Measurements from ENCODE around the gene ESPNL.

Gene ESPNL

DNA sequence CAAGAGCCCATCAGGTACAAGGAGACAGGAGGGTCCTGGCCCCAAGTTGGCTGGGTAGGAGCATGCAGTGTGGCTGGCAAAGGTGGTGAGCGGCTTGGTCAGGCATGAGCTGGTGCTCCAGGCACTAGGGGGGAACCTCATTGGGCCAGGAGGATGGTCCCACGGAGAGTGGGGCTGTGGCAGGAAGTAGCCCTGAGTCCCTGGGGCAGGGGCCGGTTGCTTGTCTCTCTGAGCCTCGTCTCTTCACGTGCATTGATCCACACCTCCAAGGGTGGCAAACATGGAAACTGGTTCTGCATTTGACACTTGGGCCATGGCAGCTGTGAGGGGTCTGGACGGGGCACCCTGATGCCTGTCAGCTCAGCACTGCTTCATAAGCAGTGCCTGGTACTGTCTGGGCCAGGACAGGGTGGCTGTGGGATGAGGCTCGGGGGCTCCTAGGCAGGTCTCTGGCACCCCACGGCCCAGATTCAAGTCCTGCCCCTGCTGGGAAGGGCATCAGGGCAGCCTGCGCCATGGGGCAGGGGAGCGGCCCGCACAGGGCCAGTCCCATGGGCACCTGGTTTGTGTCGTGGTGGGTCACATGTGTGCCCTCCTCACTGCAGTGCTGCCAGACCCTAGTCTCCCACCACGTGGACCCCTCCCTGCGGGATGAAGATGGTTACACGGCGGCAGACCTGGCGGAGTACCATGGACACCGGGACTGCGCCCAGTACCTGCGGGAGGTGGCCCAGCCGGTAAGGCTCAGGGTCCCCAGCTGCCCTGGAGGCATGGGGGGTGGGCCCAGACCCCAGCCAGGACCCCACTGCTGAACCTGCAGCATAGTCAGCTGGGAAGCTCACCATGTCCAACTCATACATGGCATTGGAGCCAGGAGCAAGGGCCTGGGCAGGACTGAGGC lies 16.4 kb downstream of the ESPNL start:
- no peak for DNase-seq

DNA sequence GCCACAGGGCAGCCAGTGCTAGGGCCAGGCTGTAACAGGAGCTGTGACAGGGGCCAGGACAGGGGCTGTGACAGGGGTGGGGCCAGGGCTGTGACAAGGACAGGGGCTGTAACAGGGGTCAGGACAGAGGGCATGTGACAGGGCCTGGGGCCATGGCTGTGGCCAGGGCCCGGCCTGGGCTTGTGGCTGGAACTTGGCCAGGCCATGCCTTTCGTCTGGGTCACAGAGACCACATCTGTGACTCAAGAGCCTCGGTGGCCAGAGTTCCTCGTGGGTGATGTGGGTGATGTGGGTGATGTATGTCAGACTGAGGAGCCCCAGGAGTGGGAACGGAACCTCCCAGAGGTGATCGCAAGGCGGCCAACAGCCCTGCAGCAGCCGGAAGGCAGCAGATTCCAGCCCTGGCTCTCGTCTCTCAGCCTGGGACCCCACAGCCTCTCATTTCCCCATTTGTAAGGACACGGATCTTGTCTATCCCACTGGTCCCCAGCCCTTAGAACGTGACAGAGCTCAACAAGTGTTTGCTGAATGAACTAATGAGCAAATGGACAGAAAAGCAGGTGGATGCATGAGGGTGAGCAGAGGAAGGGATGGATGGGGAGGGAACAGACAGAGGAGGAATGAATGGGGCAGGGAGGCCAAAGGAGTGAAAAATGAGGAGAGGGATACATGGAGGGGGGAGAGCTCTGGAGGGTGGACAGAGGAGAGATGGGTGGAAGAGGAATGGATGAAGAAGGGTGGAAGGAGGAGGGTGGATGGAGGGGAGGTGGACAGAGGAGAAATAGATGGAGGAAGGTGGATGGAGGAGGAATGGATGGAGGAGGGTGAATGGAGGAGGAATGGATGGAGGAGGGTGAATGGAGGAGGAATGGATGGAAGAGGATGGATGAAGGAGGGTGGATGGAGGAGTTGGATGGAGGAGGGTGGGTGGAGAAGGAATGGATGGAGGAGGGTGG lies 17.3 kb downstream of the ESPNL start:
- no peak for DNase-seq

DNA sequence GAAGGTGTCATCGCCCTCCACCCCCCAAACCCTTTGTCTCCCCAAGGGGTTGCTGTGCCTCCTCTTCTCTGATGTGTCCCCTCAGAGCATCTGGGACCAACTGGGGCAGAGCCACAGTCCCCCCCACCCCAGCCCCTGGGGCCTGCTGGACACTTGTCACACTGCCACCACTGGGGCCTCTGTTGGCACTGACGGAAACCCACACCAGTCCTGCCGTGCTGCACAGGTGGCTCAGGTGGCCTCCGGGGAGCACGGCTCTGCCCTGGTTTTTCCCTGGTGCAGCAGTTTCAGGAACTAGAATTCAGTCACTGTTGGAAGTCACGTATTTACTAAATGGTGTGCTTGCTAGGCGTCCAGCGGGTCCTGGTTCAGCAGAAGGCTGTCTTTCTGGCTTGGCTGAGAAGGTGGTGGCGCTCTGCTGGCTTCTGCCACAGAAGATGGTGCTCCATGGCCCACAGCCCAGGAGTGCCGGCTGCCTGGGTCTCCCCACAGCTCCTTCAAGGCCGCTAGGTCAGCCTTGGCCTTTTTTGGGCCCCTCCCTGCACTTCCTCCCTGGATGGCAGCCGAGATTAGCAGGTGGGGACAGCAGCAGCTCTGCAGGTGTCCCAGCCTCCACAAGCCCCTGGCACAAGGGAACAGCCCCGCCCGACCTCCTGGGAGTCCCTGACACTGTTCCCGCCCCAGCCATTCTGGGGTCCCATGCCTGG lies 19.8 kb downstream of the ESPNL start:
- DNase-seq, result no peak

DNA sequence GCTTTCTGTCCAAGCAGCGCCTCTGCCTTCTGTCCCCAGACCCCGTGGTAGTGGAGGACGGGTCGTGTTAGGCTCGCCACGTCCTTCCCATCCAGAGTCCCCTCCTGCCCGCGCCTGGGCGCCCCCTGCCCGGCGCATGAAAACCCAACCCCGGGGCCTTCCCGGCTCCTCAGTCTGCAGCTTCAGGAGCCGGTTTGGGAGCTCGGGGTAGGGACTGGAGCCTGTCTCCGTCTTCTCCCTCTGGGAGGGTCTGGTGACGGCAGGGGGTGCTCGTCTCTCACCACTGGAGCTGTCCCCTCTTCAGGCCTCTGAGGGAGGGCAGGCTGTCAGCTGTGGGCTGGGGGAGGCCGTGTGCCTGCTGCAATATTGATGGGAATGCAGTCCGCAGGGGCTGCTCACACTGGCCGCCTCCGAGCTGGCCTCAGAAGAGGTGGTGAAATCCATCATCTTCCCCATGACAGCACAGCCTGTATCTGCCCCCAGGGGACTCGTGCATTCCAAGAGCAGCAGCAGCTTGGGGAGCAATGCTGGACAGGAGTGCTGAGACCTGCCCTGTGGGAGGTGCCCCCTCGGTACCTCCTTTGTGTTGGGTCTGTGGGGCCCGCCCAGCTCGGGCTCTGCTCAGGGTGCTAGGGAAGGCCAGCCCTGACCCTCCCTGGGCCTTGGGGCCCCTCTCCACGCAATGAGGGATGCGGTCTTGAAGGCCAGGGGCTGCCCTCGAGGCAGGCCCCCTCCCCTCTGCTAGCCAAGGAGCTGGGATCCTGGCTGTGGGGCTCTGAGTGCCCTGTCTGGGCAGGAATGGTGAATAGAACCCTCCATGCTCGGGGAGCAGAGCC lies 20.5 kb downstream of the ESPNL start:
- DNase-seq, result no peak

DNA sequence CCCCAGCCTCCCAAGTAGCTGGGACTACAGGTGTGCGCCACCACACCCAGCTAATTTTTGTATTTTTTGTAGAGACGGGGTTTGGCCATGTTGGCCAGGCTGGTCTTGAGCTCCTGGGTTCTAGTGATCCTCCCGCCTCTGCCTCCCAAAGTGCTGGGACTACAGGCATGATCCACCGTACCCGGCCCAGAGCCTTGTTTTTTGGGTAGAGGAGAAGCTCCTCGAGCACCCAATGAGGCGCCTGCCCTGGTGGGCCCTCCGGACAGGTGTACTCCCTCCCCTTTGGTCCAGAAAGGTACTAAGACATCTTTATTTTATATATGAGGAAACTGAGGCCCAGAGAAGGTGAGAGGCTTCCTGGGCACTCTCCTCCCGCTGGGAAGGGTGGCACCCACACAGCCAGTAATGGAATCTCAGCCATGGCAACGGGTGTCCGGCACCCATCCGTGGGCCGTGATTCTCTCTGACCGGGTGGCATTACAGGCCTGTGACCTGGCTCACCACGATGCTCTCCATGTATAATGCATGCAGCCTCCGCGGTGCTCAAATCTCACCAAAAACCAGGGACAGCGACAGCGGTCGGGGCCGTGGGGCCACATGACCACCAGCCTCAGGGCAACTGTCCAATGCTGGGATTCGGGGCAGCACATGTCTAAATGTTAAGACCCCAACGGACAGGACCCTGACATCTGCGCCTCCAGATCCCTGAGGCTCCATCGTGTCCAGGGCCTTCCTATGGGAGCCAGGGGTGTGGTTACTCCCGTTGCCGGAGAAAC lies 21.6 kb downstream of the ESPNL start:
- DNase-seq, result no peak

DNA sequence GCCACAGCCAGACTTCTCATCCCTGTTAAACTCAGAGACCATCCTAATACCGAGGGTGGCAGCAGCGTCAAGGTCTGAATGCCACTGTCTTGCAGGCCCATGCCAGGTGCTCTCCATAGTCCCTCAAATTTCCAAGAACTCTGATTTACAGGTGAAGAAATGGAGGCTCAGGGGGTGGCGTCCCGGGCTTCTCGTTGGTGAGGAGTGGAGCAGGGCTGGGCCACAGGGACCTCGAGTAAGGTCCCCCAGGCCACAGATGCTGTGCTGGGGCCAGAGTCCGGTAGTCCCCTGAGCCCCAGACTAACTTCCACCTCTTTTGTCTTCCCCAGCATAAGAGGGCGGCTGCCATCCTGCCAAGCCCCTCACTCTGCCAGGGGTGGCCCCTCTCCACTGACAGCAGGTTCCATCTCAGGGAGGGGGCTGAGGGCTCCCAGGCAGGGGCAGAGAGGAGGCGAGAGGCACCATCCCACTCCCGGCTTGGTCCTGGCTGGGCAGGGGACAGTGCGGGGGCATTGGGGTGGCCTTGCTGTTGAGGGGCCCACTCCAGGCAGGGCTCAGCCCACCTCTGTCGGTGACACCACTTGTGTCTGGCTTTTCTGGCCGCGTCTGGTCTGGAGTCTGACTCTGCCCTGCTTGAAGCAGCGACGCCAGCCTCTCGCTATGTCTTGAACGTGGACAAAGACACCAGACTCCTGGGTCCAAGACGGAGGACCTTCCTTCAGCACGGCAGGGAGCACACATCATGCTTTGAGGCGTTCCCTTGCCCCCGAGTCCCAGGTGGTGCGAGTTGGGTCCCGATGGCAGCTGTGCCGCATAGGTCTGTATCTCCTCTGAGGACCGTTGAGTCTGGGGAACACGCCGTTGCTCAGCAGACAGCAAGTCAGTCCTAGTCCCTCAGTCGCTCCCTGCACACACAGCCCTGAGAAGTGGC lies 22.4 kb downstream of the ESPNL start:
- DNase-seq, result no peak

DNA sequence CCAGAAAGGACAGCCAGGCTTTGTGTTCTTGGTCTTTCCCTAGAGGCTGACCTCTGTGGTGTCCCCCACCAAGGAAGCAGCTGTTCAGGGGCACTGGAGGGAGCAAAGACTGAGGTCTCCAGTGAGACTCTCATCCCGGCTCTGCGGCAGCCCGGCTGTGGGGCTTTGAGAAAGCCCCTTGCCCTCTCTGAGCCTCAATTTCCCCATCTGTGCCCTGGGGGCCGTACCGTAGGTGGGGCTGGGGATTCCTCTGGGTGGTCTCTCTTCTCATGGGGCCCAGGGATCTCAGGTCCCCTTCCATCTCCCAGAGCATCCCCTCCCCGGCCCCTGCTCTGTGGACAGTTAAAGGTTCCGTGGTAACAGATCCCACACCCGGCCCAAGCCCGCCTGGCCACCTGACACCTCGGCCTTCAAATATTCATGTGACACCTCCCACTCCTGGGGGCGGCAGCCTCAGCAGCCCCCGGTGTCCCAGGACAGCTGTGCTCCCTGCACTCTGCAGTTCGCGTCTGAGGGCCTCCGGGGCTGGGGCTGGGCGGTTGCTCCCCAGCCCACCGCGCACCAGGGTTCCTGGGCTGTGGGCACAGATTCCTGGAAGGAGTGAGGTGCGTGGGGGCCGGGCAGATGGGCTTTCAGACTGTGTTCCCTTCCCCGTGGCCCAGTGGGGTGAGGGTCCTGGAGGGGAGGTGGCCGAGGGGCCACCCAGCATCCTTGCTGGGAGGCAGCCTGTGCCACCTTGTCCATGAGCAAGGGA lies 23.3 kb downstream of the ESPNL start:
- DNase-seq, result no peak

DNA sequence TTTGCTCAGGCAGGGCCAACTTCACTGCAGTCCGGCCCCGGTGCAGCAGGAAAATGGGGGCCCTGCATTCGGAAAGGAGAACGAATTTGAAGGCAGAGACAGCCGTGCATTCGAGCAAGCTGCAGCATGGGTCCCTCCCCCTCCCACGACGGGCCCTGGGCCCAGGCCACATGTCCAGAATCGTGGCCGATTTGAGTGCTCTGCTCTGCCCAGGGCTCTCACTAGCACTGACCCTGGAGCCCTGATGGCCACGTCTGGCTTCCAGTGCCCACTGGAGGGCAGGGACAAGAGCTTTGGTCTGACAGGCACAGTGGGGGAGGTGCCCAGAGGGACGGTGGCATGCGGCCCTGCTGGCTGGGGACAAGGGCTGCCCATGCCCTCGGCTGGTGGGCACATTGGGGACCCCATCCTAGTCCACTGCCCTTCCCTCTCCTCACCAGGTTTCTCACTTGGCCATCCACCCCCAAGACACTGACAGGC lies 23.9 kb downstream of the ESPNL start:
- DNase-seq, result no peak

DNA sequence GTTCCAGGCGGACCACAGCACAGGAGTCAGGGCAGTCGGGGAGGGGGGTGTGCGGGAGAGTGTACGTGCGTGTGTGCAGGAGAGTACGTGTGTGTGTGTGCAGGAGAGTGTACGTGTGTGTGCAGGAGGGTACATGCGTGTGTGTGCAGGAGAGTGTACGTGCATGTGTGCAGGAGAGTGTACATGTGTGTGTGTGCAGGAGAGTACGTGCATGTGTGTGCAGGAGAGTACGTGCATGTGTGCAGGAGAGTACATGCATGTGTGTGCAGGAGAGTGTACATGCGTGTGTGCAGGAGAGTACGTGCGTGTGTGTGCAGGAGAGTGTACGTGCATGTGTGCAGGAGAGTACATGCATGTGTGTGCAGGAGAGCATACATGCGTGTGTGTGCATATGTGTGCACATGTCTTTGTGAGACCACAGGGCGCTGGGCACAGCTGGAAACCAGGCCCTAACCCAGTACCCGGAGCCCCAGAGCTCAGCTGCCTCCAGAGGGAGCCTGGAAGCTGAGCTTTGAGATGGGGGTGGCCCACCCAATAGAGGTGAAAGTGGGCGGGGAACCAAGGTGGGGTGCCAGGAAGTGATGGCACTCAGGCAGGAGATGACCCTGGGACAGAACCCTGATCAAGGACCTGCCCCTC lies 24.5 kb downstream of the ESPNL start:
- DNase-seq, result no peak

DNA sequence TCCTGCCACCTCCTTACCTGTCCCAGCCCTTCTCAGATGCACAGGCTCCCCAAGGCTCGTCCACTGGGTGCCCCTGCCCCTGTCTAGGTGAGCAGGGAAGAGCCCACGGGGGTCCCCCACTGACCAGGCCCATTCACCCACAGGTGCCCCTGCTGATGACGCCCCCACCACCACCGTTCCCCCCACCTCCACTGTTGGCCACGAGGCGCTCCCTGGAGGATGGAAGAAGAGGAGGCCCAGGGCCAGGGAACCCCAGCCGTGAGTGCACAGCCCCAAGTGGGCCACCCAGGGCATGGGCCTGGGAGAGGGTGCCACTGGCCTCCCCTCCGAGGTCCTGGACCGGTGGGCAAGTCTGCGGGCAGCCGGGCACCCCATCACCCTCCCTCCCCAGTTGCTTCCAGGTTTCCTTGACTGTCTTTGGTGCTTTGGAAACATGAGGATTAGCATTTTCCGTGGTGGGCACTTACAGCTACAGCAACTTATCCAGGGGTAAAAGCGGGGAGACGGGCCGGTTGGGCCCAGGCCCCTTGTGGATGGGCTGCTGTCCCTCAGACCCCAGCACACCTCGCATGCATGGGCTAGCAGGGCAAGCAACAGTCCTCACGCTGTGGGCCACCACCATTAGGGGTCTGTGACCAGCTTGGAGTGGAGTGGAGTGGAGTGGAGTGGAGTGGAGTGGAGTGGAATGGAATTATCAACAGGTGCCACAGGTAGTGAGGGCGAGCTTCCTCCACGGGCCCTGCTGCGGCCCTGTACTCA lies 25.2 kb downstream of the ESPNL start:
- DNase-seq, result no peak

DNA sequence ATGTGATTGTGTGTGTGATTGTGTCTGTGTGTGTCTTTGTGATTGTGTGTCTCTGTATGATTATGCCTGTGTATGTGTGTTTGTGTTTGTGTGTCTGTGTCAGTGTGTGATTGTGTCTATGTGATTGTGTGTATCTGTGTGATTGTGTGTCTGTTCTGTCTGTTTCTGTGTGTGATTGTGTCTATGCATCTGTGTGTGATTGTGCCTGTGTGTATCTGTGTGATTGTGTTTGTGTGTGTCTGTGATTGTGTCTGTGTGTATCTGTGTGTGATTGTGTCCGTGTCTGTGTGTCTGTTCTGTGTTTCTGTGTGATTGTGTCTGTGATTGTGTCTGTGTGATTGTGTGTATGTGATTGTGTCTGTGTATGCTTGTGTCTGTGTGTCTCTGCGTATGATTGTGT lies 26.2 kb downstream of the ESPNL start:
- DNase-seq, result no peak

DNA sequence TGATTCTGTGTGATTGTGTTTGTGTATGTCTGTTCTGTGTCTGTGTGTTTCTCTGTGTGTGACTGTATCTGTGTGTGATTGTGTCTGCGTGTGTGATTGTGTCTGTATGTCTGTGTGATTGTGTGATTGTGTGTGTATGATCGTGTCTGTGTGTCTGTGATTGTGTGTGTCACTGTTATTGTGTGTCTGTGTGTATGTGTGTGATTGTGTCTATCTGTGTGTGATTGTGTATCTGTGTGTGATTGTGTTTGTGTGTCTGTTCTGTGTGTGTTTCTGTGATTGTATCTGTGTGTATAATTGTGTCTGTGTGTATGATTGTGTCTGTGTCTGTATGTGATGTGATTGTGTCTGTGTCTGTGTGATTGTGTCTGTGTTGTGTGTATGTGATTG lies 26.6 kb downstream of the ESPNL start:
- no peak for DNase-seq

DNA sequence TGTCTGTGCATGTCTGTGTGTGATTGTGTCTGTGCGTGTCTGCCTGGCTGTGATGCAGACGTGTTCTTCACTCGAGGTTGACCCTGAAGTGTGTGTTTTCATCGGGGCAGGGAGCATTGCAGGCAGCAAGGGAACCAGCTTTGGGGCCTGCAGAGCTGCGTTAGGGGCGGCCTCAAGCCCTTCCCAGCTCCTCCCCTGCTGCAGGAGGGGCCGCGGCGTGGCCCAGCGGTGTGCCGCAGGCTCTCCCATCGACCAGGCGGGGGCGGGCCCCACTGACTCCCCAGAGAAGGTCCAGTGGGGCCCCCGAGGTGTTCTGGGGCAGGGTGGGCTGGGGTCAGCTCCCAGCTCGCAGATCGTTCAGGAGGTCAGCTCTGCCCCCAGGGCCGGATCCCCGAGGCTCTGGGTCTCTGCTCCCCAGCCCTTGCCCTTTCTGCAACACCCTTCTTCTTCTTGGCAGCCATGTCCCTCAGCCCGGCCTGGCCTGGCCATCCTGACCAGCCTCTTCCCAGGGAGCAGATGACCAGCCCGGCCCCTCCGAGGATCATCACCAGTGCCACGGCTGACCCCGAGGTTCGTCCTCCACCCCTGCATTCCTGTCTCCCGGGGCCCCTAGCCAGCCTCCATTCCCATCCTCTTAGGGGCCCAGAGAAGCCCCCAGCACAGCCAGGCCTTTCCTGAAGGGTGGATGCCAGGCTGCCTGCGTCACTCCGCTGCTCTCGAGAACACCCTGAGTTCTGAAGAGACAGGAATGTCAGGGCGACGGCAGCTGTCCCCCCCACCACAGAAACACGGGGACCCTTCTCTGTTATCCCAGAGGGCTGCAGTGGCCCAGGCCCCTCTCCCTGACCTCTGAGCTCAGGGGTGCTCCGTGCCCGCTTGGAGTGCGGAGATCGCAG lies 27.3 kb downstream of the ESPNL start:
- no peak for DNase-seq

DNA sequence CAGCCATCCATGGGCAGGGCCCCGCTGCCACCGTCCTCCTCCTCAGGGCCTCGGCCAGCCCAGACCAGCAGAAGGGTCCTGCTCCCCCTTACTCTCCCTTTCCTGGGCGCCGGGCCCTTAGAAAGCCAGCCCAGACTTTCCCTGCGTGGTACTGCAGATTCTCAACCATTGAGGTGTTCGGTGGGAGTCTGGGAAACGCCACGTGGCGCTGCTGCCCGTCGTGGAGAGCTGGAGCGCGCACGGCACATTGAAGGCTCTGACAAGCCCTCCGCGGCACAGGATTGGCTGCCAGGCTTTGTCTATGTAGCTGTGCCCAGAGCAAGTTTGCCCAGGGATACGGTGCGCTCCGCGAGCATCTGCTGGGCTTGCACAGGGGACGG lies 27.9 kb downstream of the ESPNL start:
- no peak for DNase-seq

DNA sequence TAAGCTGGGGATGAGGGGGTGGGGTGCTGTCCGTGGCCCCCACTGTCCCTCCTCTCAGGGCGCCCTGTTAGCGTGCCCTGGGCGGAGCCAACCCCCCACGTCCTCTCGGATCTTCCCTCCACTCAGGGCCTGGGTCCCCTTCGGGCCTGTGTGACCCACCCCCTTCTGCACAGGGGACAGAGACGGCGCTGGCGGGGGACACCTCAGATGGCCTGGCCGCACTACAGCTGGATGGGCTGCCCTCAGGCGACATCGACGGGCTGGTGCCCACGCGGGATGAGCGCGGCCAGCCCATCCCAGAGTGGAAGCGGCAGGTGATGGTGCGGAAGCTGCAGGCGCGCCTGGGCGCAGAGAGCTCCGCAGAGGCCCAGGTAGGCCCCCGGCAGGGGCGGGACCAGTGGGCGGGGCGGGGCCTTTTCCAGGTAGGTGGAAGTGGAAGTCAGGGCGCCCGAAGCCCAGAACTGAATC lies 28.4 kb downstream of the ESPNL start:
- DNase-seq, result no peak

DNA sequence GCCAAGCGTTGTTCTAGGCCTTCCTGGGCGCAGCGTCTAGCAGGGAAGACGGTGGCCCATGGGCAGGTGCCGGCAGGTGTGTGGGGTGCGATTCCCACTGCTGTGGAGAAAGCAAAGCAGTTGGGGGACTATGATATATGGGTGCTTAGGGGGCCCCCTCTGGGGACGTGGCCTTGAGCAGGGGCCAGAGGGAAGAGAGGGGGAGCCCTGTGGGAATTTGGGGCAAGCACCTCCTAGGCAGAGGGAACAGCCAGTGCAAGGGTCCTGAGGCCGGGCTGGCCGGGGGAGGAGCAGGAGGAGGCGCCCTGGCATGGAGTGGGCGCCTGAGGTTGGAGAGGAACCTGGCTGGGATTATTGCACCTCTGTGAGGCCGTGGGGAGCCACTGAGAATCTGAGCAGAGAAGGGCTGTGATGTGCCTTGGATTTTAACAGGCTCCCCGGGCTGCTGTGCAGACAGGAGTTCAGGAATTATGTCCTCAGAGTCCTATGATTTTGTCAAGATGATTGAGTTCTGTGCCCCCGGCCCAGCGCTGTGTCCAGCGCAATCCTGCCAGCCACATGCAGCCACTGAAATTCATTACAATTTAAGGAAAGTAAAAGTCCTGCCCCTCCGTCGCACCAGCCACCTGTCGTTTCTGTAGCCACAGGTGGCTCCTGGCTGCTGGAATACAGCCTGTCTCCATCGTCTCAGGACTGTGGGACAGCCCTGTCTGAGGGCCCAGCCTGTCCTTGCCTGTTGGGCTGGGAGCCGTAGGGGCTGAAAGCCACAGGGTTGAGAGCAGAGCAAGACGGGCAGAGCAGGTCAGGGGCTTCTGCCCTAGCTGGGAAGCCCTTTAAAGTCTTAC lies 29.2 kb downstream of the ESPNL start:
- no peak for DNase-seq
